Cerebellar nuclear complex (tissue), 1 donor: ENCODE results near the gene LDHB.
"Not testable (repeated sequence)": the region's sequence is repeated elsewhere in the genome, so short reads cannot be mapped to it uniquely, and the experiment has no call there.

Source experiments
- DNase-seq, 2 experiments: peaks; one replicate each; lab custom pipeline; 2025; lab: John Stamatoyannopoulos, UW

The LDHB gene

GRCh38 chr12:21661396-21662093 lies 3.9 kb upstream of the LDHB start:
- DNase-seq = not testable (repeated sequence)

DNA sequence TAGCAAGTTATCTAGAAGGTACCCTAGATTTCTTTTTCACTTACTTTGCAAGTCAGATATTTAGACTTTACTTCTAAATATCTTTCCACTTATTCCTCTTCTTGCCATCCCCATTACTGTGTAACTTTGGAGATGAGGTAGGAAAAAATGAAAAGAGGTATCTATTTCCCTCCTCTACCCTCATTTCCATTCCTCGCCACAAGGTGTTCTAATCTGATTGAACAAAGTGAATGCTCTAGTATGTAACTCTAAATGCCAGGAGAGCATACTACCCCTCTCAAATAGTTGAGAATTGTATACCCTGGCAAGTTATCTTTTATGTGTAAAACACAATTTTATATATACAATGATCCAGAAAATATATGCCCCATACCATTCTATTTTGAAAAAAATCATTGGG lies 1.7 kb upstream of the LDHB start:
- no peak for DNase-seq

DNA sequence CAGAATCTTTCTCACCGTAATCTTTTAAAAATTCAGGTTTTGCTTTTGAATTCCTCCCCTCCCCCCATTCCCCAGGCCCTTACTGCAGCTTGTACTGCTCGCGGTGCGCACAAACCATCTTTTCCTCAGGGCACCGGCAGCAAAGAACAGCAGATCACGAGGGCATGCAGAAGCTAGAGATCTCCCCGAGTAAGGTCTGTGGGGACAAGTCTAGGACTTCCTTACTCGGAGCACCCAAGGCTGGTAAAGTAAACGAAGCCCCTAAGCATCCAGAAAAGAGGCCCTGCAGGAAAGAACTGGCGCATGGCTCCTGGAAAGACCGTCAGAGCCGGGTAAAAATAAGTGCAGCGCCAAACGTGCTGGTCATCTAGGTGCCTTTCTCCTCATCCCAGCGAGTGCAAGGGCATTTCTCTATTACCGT lies 727 bp downstream of the LDHB start:
- peak in 1 of 2 experiments; percentile 21 for DNase-seq

DNA sequence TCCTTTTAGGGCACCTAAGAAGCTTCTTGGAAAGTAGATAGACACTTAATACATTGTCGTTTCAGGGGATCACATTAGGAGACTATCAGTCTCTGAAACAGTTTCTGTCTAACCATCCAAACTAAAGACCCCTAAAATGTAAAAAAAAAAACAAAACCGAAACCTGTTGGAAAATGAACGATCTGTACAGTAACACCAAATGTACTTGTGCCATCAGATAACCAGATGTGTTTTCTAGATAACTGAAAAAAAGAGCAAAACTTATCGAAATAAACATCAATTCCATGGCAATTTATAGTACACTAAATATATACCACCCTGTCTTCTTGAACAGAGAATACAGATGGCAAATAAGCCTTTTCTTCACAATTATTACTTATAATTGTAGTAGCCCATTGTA lies 2.1 kb downstream of the LDHB start:
- no peak for DNase-seq

DNA sequence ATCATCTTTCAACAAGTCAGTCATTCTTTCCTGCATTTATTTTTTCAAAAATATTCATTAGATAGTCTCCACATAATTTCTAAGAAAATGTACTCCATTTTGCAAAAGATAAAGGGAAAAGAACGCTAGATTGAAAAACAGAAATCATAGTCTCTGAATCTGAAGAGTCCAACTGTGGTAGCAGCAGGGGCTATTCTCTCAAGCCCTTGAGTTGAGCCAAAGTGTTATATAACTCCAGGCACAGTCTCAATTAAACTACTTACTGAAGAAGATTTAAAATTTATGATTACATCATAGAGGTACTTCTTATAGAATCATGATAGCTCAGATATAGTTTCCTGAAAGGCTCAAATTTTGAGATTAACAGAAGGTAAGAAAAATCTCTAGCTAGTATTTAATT lies 5.8 kb downstream of the LDHB start:
- DNase-seq = no peak

DNA sequence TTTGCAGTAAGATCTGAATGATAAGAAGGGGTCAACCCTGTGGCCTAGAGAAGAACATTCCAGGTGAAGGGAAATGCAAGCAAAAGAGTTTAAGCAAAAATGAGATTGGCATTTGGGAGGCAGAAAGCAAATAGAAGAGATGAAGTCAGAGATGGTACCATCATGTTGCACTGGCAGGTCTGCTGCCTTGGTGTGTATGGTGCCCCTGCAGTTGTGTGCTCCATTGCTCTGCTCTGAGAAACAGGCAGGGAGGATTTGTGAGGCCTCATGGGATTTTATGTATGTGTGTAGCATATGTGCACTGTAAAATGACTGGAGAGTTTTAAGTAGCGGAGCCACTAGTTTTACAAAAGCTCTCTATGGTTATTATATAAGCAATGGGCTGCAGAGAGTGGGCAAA lies 6.6 kb downstream of the LDHB start:
- no peak for DNase-seq

DNA sequence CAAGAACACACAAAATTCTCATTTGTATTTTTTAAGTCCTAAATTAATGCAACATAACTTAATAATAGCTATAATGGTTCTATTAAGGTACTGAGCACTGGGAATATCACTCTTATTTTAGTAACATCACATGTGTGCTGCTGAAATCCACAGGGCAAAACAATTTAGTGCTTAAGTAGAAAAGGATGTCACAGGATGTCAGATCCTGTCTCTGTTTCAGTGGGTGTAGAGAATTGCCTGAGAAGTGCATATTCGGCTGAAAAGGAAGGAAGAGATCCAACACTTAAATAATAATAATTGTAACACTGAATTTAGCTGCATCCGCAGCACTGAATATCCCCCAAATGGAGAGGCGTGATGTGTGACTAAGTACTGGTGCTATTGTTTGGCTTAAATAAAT lies 8.6 kb downstream of the LDHB start:
- no peak for DNase-seq

- DNase-seq = no peak
These were observed 9.3 kb downstream of the LDHB start for GRCh38 chr12:21648378-21648777.

- DNase-seq = no peak
These were observed 10.5 kb downstream of the LDHB start for GRCh38 chr12:21647179-21647578.

DNA sequence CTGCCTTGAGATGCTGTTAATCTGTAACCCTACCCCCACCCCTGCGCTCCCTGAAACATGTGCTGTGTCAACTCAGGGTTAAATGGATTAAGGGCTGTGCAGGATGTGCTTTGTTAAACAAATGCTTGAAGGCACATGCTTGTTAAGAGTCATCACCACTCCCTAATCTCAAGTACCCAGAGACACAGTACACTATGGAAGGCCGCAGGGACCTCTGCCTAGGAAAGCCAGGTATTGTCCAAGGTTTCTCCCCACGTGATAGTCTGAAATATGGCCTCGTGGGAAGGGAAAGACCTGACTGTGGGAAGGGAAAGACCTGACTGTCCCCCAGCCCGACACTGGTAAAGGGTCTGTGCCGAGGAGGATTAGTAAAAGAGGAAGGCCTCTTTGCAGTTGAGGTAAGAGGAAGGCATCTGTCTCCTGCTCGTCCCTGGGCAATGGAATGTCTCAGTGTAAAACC lies 12.6 kb downstream of the LDHB start:
- DNase-seq = not testable (repeated sequence)

DNA sequence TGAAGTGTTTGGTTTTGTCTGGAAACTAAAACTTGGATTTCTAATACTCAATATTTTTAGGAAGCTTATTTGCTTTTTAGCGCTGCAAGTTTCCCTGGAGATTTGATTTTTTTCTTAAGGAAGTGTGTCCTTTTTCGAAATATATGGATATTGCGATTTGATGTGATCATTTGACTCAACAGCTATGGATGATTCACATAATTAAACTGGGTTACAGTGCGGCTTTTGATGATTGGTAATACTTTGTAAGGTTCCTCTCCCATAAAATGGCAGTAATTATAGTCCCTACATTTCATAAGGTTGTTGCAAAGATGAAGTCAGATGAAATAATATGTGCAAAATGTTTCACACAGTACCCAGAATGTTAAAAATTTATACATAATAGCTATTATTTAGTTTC lies 13.1 kb downstream of the LDHB start:
- DNase-seq = no peak

DNA sequence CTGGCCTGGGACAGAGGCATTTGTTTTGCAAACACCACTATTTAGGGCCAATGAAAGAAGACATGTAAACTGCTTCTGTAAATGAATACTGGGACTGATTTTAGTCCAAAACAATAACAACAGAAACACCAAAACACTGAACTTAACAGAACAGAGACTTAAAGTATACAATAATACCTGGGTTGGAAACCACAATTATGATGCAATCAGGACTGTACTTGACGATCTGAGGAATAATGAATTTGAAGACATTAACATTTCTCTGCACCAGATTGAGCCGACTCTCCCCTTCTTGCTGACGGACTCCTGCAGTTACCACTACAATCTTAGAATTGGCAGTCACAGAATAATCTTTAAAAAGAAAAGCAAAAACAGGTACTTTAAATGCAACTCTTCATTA lies 13.9 kb downstream of the LDHB start:
- no peak for DNase-seq

GRCh38 chr12:21642707-21643389 lies 14.8 kb downstream of the LDHB start:
- DNase-seq = no peak

GRCh38 chr12:21638054-21638891 lies 19.4 kb downstream of the LDHB start:
- DNase-seq = no peak

GRCh38 chr12:21634245-21634644 lies 23.4 kb downstream of the LDHB start:
- DNase-seq = no peak

DNA sequence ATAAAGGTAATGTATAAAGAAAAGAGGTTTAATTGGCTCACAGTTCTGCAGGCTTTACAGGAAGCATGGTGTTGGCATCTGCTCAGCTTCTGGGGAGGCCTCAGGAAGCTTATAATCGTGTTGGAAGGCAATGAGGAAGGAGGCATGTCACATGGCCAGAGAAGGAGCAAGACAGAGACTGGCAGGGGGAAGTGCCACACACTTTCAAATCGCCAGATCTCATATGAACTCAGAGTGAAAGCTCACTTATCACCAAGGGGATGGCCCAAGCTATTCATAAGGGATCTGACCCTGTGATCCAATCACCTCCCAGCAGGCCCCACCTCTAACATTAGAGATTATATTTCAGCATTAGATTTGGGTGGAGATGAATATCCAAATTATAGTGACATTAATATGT lies 26.3 kb downstream of the LDHB start:
- no peak for DNase-seq

DNA sequence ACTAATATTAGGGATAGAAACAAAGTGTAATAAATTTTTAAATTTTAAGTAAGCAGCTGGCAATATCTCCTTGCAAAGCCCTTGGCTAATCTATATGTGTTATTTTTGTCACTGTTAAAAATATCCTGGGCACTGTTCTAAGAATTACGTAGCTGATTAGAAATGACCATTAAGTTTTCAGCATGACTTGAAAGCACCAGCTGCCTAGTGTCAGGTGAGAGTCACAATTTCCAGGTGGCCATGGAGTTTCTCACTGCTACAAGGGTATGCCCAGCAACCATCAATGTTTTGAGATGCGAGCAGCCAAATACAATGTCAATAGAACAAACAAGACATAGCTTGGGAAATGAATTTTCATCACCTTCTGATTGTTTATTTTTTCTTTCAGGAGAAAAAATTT lies 29.7 kb downstream of the LDHB start:
- no peak for DNase-seq

DNA sequence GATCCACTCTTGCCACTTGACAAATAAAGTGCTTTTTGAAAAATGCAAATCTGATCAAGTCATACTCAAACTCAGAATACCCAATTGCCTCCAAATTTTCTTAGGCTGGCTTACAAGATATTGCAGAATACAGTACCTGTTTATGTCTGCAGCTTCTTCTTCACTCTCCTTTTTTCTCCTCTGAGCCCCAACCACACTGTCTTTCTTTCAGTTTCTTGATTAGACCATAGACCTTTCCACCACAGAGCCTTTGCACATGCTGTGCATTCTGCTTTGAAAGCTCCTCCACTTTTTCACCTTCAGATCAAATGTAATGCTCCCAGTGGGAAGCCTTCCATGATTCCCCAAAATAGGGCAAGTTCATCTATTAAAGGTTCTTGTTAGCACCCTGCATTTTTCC lies 39.1 kb downstream of the LDHB start:
- DNase-seq = no peak

DNA sequence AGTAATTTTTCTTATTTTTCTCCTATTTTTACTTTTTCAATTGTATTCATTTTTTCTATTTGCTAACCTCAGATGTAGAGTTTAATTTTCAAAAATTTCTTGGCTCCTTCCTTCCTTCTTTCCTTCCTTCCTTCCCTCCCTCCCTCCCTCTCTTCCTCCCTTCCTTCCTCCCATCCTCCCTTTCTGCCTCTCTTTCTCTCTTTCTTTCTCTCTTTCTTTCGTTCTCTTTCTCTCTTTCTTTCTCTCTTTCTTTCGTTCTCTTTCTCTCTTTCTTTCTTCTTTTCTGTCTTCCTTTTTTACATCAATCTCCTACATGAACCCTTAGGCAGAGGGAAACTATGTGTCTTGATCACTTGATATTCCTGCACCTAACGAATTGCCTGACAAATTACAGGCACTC lies 40.6 kb downstream of the LDHB start:
- no peak for DNase-seq

DNA sequence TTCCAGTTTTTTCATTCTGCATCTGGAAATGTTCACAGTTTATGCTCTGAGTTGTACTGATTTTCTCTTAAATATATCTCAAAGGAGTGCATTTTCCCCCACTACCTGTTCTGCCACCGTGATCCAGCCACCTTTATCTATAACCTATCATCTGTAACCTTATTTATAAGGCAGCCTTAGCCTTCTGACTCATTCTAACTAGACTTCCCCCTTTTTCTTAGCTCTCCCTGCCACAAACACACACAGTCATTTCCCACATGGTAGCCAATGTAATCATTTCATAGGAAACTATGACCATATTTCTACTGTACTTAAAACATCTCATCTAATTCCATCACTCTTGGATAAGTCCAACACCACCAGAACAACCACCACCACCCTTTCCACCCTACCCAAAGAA lies 42.2 kb downstream of the LDHB start:
- DNase-seq = no peak

GRCh38 chr12:21614506-21614905 lies 43.1 kb downstream of the LDHB start:
- DNase-seq = no peak

- no peak for DNase-seq
These were observed 43.7 kb downstream of the LDHB start for GRCh38 chr12:21613931-21614330.

DNA sequence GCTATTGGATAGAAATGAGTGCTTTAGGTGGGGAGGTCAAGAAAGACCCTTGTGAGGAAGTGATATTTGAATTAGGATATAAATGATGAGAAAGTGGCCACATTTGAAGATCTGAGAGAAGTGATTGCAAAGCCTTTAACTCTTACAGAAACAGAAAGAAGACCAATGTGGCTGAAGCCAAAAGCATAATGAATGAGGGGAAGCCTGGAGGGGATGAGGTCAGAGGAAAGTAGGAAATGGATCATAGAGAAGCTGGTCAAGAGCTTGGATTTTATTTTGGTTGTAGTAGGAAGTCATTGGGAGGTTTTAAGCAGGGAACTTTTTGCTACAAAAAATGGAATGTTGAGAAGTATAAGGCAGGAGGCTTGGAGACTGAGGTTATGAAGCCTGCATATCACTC lies 49.4 kb downstream of the LDHB start:
- DNase-seq = no peak
